Hematopoietic multipotent progenitor cell treated with erythropoietin and hydrocortisone succinate and interleukin-3 and kit ligand, for 4 days (in vitro differentiated cells): ENCODE results near the gene COX17.

Source experiments
- DNase-seq: peaks from one replicate; pipeline ENCODE4 v3.0.0-alpha.2; 2015

Gene COX17

GRCh38 chr3:119673875-119674274, 3.3 kb downstream of the COX17 start:
- no peak for DNase-seq

- no peak for DNase-seq
Observed at GRCh38 chr3:119672776-119673175, 4.4 kb downstream of the COX17 start.

GRCh38 chr3:119669906-119670570, 7.2 kb downstream of the COX17 start:
- no peak for DNase-seq

GRCh38 chr3:119665954-119666559, 11.1 kb downstream of the COX17 start:
- DNase-seq: no peak

GRCh38 chr3:119664850-119665379, 12.3 kb downstream of the COX17 start:
- DNase-seq: peak; percentile 15

- DNase-seq: no peak
Observed at GRCh38 chr3:119664370-119664769, 12.8 kb downstream of the COX17 start.

GRCh38 chr3:119663885-119664284, 13.3 kb downstream of the COX17 start:
- DNase-seq: no peak

GRCh38 chr3:119662604-119663373, 14.4 kb downstream of the COX17 start:
- no peak for DNase-seq

- DNase-seq: no peak
Observed at GRCh38 chr3:119660474-119661440, 16.4 kb downstream of the COX17 start, which contains the start of gene POPDC2. POPDC2 (minus strand) TSS chr3:119660589; CDS start chr3:119660423, 166 bp downstream.

GRCh38 chr3:119659606-119660291, 17.5 kb downstream of the COX17 start:
- DNase-seq: no peak

GRCh38 chr3:119658994-119659393, 18.2 kb downstream of the COX17 start:
- DNase-seq: no peak

GRCh38 chr3:119657887-119658702, 19.1 kb downstream of the COX17 start:
- peak; percentile 29 for DNase-seq

- DNase-seq: peak; percentile 56
Observed at GRCh38 chr3:119653876-119654275, 23.3 kb downstream of the COX17 start.

GRCh38 chr3:119652306-119653033, 24.7 kb downstream of the COX17 start:
- no peak for DNase-seq

GRCh38 chr3:119649761-119650160, 27.4 kb downstream of the COX17 start:
- peak; percentile 43 for DNase-seq

GRCh38 chr3:119647843-119648575, 29.2 kb downstream of the COX17 start:
- DNase-seq: no peak

GRCh38 chr3:119647171-119647570, 30.0 kb downstream of the COX17 start:
- no peak for DNase-seq

GRCh38 chr3:119645813-119646212, 31.4 kb downstream of the COX17 start:
- no peak for DNase-seq

GRCh38 chr3:119644481-119644880, 32.7 kb downstream of the COX17 start:
- DNase-seq: no peak
